Mucosa of gallbladder (tissue), 1 donor: ENCODE measurements around the gene FNDC5. TPM values are rescaled to one million over a fixed set of nuclear protein-coding genes. Genes with fewer than 3 reads are reported as not detected.

Source experiments
- DNase-seq: peaks from one replicate; pipeline ENCODE4 v3.0.0-alpha.2; 2020; ENCODE audit warnings: low spot score
- total RNA-seq: library from RNA; stranded (reverse); gene quantifications from one replicate; pipeline ENCODE4 v1.2.1, GENCODE V29; 2021
- donor health status: DM: no; HTN: no; CAD: no.

Gene FNDC5
- total RNA-seq, 1 donor from 2014 or later, result 8.4 TPM

DNA sequence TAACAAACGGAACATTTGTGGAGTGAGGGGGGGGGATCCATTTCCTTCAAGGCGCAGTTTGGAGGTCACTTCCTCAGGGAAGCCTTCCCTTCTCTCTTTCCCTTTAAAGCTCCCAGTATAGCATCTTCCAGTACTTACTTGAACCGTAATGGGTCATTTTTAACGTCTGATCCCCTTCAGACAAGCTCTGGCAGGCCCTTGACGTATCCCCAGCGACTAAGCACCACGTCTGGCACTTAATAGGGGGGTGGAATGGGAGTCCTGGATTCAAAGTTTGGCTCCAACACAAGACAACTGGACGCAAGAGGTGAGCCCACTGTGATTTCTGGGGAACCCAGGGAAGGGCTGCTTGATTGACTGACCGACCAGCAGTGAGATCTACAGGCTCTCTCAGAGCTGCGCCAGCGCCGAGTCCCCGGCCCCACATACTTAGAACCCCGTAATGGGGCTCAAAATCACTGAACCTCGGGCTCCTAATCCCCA lies 54.0 kb downstream of the FNDC5 start:
- no peak for DNase-seq

DNA sequence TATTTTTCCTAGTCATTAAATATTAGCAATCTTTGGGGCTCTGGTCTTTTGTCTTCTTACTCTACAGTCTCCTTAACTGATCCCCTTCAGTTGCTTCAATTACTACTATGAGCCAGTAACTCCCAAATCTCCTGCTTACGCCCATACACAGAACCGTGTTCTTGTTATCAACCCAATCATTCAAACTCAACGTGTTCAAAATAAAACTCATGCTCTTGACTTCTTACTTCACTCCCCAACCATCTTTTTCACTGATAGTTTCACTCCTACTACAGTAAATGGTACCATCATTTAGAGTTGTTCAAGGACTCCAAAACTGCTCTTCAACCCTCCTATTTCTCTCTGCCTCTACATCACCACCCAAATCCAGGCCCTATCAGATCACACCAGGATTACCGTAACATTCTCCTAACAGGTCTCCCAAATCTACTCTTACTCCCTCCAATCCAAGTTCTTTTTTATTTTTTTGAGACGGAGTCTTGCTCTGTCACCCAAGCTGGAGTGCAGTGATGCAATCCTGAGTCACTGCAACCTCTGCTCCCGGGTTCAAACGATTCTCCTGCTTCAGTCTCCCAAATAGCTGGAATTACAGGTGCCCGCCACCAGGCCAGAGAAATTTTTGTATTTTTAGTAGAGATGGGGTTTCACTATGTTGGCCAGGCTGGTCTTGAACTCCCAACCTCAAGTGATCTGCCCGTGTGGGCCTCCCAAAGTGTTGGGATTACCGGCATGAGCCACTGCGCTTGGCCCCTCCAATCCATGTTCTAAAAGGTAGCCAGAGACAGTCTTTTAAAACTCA lies 56.6 kb downstream of the FNDC5 start:
- no peak for DNase-seq

Other genes starting within 250 kb of the FNDC5 start
- 29.9 TPM for gene ZBTB8OS, start 220.4 kb downstream of the FNDC5 start, total RNA-seq
- 174 TPM for gene RBBP4, start 219.7 kb downstream of the FNDC5 start, total RNA-seq
- 17.4 TPM for gene SYNC, start 168.1 kb downstream of the FNDC5 start, total RNA-seq
- 28.5 TPM for gene YARS1, start 53.6 kb downstream of the FNDC5 start, total RNA-seq
- gene S100PBP, start 53.3 kb downstream of the FNDC5 start, total RNA-seq, result 26.9 TPM
- gene HPCA, start 15.6 kb upstream of the FNDC5 start, total RNA-seq, result 1.8 TPM
- 372 TPM for gene TMEM54, start 30.5 kb upstream of the FNDC5 start, total RNA-seq
- 31.4 TPM for gene RNF19B, start 93.9 kb upstream of the FNDC5 start, total RNA-seq
- gene AK2, start 166.0 kb upstream of the FNDC5 start, total RNA-seq, result 130 TPM
- 6.2 TPM for gene AZIN2, start 210.2 kb upstream of the FNDC5 start, total RNA-seq